HEK293 (cell line): ENCODE results near the gene PPP1R27.

Experiments used
- CTCF ChIA-PET: fragments of 350-600 bp; formaldehyde crosslinking; extraction: SDS; loops from one replicate; lab custom pipeline; 2021; ENCODE audit warnings: antibody characterized with exemption; lab: Yijun Ruan, JAX
- POLR2A ChIA-PET: fragments of 300-600 bp; formaldehyde crosslinking; extraction: SDS; loops from one replicate; lab custom pipeline; 2020; ENCODE audit warnings: antibody characterized with exemption, inconsistent platforms; lab: Yijun Ruan, JAX
- H3K27ac ChIP-seq: fragments of 200-500 bp; sonication (Bioruptor generic); 2 replicates; pipeline ENCODE4 v1.5.1; 2014; ENCODE audit warnings: low read depth, low read length, control low read depth, inconsistent platforms; ENCODE audit errors: extremely low read depth
- H3K36me3 ChIP-seq, 2 experiments: fragments of 200-500 bp in 1 of 2; sonication (Bioruptor generic) in 1 of 2; 1 replicate in 1 of 2; 2 replicates in 1 of 2; pipeline ENCODE4 v1.5.1; 2014 to 2017; ENCODE audit warnings: inconsistent platforms in 2 of 2, low read length in 2 of 2; ENCODE audit not compliant: control insufficient read depth in 2 of 2, insufficient read depth in 1 of 2
- H3K4me1 ChIP-seq: fragments of 200-500 bp; sonication (Bioruptor generic); 2 replicates; pipeline ENCODE4 v1.5.1; 2014; ENCODE audit warnings: mild to moderate bottlenecking, low read length, inconsistent platforms; ENCODE audit not compliant: control insufficient read depth, insufficient read depth
- H3K4me3 ChIP-seq: 2 replicates; pipeline ENCODE4 v1.5.1; 2011; ENCODE audit warnings: low read depth, mild to moderate bottlenecking, control low read depth, low read length, moderate library complexity
- H3K9me3 ChIP-seq: fragments of 200-500 bp; sonication (Bioruptor generic); 2 replicates; pipeline ENCODE4 v1.5.1; 2014; ENCODE audit warnings: low read depth, low read length, inconsistent platforms; ENCODE audit not compliant: control insufficient read depth, insufficient read depth
- ATF2 ChIP-seq: fragments of 450-650 bp; formaldehyde crosslinking; IDR thresholded peaks from 2 replicates; pipeline ENCODE4 v1.5.1; 2016; ENCODE audit warnings: missing biosample characterization, missing genetic modification characterization, low read depth
- ELK4 ChIP-seq: IDR thresholded peaks from 2 replicates; pipeline ENCODE4 v1.6.1; 2011; ENCODE audit warnings: mild to moderate bottlenecking, low read depth, low read length, borderline replicate concordance
- FEZF1 ChIP-seq: fragments of 450-650 bp; formaldehyde crosslinking; IDR thresholded peaks from 2 replicates; pipeline ENCODE4 v1.5.1; 2016; ENCODE audit warnings: missing biosample characterization, missing genetic modification characterization
- GLI4 ChIP-seq: fragments of 450-650 bp; formaldehyde crosslinking; IDR thresholded peaks from 2 replicates; pipeline ENCODE4 v1.5.1; 2016; ENCODE audit warnings: missing biosample characterization, missing genetic modification characterization
- MZF1 ChIP-seq: fragments of 450-650 bp; formaldehyde crosslinking; IDR thresholded peaks from 2 replicates; pipeline ENCODE4 v1.5.1; 2017; ENCODE audit warnings: missing biosample characterization, missing genetic modification characterization, borderline replicate concordance
- OSR2 ChIP-seq: fragments of 450-650 bp; formaldehyde crosslinking; IDR thresholded peaks from 2 replicates; pipeline ENCODE4 v1.5.1; 2016; ENCODE audit warnings: missing biosample characterization, missing genetic modification characterization
- SCRT1 ChIP-seq: fragments of 450-650 bp; formaldehyde crosslinking; IDR thresholded peaks from 2 replicates; pipeline ENCODE4 v1.5.1; 2016; ENCODE audit warnings: missing biosample characterization, missing genetic modification characterization, borderline replicate concordance
- TCF7L2 ChIP-seq: IDR thresholded peaks from 2 replicates; pipeline ENCODE4 v1.6.1; 2011; ENCODE audit warnings: low read depth, mild to moderate bottlenecking, inconsistent platforms, low read length, moderate library complexity, borderline replicate concordance
- YY1 ChIP-seq: fragments of 450-650 bp; formaldehyde crosslinking; IDR thresholded peaks from 2 replicates; pipeline ENCODE4 v1.5.1; 2018; ENCODE audit warnings: missing biosample characterization, missing genetic modification characterization
- ZFP41 ChIP-seq: fragments of 450-650 bp; formaldehyde crosslinking; IDR thresholded peaks from 2 replicates; pipeline ENCODE4 v1.5.1; 2016; ENCODE audit warnings: missing biosample characterization, missing genetic modification characterization, borderline replicate concordance
- ZNF112 ChIP-seq: fragments of 450-650 bp; formaldehyde crosslinking; IDR thresholded peaks from 2 replicates; pipeline ENCODE4 v1.5.0; 2017; ENCODE audit warnings: missing biosample characterization, missing genetic modification characterization
- ZNF114 ChIP-seq: fragments of 450-650 bp; formaldehyde crosslinking; IDR thresholded peaks from 2 replicates; pipeline ENCODE4 v1.5.0; 2017; ENCODE audit warnings: missing biosample characterization, missing genetic modification characterization
- ZNF133 ChIP-seq: fragments of 450-650 bp; formaldehyde crosslinking; IDR thresholded peaks from 2 replicates; pipeline ENCODE4 v1.5.1; 2016; ENCODE audit warnings: missing biosample characterization, missing genetic modification characterization
- ZNF140 ChIP-seq: fragments of 450-650 bp; formaldehyde crosslinking; IDR thresholded peaks from 2 replicates; pipeline ENCODE4 v1.5.1; 2016; ENCODE audit warnings: missing biosample characterization, missing genetic modification characterization
- ZNF155 ChIP-seq: fragments of 450-650 bp; formaldehyde crosslinking; IDR thresholded peaks from 2 replicates; pipeline ENCODE4 v1.5.1; 2016; ENCODE audit warnings: missing biosample characterization, missing genetic modification characterization
- ZNF175 ChIP-seq: fragments of 450-650 bp; formaldehyde crosslinking; IDR thresholded peaks from 2 replicates; pipeline ENCODE4 v1.5.1; 2016; ENCODE audit warnings: missing biosample characterization, missing genetic modification characterization
- ZNF18 ChIP-seq: fragments of 450-650 bp; formaldehyde crosslinking; IDR thresholded peaks from 2 replicates; pipeline ENCODE4 v1.5.1; 2016; ENCODE audit warnings: missing biosample characterization, missing genetic modification characterization
- ZNF302 ChIP-seq: fragments of 450-650 bp; formaldehyde crosslinking; IDR thresholded peaks from 2 replicates; pipeline ENCODE4 v1.5.1; 2016; ENCODE audit warnings: missing biosample characterization, missing genetic modification characterization, low read depth
- ZNF335 ChIP-seq: fragments of 450-650 bp; formaldehyde crosslinking; conservative IDR thresholded peaks from 2 replicates; pipeline ENCODE4 v1.5.1; 2016; ENCODE audit warnings: missing biosample characterization, missing genetic modification characterization
- ZNF341 ChIP-seq: fragments of 450-650 bp; formaldehyde crosslinking; IDR thresholded peaks from 2 replicates; pipeline ENCODE4; 2016; ENCODE audit warnings: low read depth, missing biosample characterization, missing genetic modification characterization
- ZNF473 ChIP-seq: fragments of 450-650 bp; formaldehyde crosslinking; IDR thresholded peaks from 2 replicates; pipeline ENCODE4 v1.5.1; 2017; ENCODE audit warnings: missing biosample characterization, missing genetic modification characterization
- ZNF645 ChIP-seq: fragments of 450-650 bp; formaldehyde crosslinking; IDR thresholded peaks from 2 replicates; pipeline ENCODE4; 2016; ENCODE audit warnings: missing biosample characterization, missing genetic modification characterization
- ZNF654 ChIP-seq: fragments of 450-650 bp; formaldehyde crosslinking; IDR thresholded peaks from 2 replicates; pipeline ENCODE4 v1.5.1; 2016; ENCODE audit warnings: low read depth, missing biosample characterization, missing genetic modification characterization
- ZNF843 ChIP-seq: fragments of 450-650 bp; formaldehyde crosslinking; IDR thresholded peaks from 2 replicates; pipeline ENCODE4 v1.5.1; 2016; ENCODE audit warnings: missing biosample characterization, missing genetic modification characterization
- TF ChIP-seq, protein P1 (sequence below): fragments of 450-650 bp; formaldehyde crosslinking; IDR thresholded peaks from 2 replicates; pipeline ENCODE4 v1.5.1; 2016; ENCODE audit warnings: missing biosample characterization, missing genetic modification characterization
- TF ChIP-seq, protein P2 (sequence below): fragments of 450-650 bp; formaldehyde crosslinking; IDR thresholded peaks from 2 replicates; pipeline ENCODE4 v1.5.1; 2017; ENCODE audit warnings: missing biosample characterization, missing genetic modification characterization

Gene PPP1R27

DNA sequence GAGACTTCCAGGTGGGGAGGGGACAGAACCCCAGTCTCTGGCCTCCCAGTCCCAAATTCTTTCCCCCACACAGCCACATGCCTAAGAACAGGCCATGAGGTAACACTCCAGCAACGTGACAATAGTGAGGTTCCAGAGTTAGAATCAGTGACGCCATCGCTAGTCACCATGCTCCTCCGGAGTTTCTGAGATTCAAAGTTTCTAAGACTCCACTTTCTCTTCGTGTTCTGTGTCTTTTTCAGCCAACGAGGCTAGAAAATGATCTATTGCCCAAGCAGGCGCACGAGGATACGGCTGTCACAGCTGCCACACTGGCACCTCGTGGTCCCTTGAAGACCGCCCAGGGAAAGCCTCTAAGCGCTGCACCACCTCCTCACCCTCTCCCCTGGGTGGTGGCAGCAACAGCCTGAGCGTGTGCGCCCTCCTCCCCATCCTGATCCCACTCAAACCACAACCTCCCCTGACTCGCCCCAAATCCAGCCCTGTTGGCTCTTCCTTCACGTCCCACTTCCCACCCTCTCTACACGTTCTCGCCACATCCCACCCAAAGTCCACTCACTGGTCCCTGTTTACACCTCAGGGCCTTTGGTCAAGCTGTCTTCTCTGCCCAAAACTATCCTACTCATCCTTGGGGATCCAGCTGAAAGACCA is 2.8 kb downstream of the PPP1R27 start (continued):
- no peak for TF ChIP-seq ZFP41 (tag by site-specific recombination)
- TF ChIP-seq ZNF645 (tag by site-specific recombination): no peak
- no peak for TF ChIP-seq ZNF155 (tag by site-specific recombination)
- TF ChIP-seq OSR2: no peak
- TF ChIP-seq, protein P1, sequence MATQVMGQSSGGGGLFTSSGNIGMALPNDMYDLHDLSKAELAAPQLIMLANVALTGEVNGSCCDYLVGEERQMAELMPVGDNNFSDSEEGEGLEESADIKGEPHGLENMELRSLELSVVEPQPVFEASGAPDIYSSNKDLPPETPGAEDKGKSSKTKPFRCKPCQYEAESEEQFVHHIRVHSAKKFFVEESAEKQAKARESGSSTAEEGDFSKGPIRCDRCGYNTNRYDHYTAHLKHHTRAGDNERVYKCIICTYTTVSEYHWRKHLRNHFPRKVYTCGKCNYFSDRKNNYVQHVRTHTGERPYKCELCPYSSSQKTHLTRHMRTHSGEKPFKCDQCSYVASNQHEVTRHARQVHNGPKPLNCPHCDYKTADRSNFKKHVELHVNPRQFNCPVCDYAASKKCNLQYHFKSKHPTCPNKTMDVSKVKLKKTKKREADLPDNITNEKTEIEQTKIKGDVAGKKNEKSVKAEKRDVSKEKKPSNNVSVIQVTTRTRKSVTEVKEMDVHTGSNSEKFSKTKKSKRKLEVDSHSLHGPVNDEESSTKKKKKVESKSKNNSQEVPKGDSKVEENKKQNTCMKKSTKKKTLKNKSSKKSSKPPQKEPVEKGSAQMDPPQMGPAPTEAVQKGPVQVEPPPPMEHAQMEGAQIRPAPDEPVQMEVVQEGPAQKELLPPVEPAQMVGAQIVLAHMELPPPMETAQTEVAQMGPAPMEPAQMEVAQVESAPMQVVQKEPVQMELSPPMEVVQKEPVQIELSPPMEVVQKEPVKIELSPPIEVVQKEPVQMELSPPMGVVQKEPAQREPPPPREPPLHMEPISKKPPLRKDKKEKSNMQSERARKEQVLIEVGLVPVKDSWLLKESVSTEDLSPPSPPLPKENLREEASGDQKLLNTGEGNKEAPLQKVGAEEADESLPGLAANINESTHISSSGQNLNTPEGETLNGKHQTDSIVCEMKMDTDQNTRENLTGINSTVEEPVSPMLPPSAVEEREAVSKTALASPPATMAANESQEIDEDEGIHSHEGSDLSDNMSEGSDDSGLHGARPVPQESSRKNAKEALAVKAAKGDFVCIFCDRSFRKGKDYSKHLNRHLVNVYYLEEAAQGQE (tag by site-specific recombination): no peak
- no peak for TF ChIP-seq ZNF473 (tag by site-specific recombination)
- no peak for TF ChIP-seq ELK4
- no peak for TF ChIP-seq MZF1 (tag by site-specific recombination)
- TF ChIP-seq ZNF112 (tag by site-specific recombination): no peak
- 0 out of 2 replicates have a peak, but pooled peaks have one; percentile 9 for TF ChIP-seq SCRT1 (tag by site-specific recombination)
- TF ChIP-seq ZNF654: no peak
- no peak for TF ChIP-seq FEZF1 (tag by site-specific recombination)
- no peak for TF ChIP-seq TCF7L2
- no peak for TF ChIP-seq GLI4 (tag by site-specific recombination)
- TF ChIP-seq ZNF175: no peak
- TF ChIP-seq ZNF114 (tag by site-specific recombination): no peak
- no peak for TF ChIP-seq ZNF133 (tag by site-specific recombination)

DNA sequence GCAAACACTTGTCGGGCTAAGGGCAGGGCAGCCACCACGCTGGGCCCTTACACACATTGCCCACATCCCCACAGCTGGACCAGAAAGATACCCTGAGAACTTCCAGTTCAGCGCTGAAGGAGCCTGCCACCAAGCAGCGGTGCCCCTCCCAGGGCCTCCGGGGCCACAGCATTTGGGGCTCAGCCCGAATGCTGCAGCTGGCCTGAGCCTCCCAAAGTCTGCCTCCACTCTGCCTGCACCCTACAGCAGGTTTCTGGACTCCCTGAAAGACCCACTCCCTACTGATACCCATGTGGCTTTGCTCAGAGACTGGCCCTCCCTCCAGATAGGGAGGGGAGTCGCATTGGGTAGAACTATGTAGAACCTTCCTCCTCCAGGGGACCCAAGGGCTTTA is 3.3 kb downstream of the PPP1R27 start:
- POLR2A ChIA-PET: no interaction called here
- TF ChIP-seq ZNF341 (tag by site-specific recombination) (peak; percentile 22), ZNF18 (no peak), ZNF302 (tag by site-specific recombination) (no peak), ZNF140 (no peak), ATF2 (tag by site-specific recombination) (no peak), ZNF843 (no peak), YY1 (tag by site-specific recombination) (no peak), ZNF335 (tag by site-specific recombination) (peak; percentile 67)
- TF ChIP-seq, protein P2, sequence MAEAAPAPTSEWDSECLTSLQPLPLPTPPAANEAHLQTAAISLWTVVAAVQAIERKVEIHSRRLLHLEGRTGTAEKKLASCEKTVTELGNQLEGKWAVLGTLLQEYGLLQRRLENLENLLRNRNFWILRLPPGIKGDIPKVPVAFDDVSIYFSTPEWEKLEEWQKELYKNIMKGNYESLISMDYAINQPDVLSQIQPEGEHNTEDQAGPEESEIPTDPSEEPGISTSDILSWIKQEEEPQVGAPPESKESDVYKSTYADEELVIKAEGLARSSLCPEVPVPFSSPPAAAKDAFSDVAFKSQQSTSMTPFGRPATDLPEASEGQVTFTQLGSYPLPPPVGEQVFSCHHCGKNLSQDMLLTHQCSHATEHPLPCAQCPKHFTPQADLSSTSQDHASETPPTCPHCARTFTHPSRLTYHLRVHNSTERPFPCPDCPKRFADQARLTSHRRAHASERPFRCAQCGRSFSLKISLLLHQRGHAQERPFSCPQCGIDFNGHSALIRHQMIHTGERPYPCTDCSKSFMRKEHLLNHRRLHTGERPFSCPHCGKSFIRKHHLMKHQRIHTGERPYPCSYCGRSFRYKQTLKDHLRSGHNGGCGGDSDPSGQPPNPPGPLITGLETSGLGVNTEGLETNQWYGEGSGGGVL (tag by site-specific recombination): peak; percentile 57
- H3K4me1 ChIP-seq: no peaks in the 10 kb centered on the region
- peaks cover 0 to 4% of the 10 kb centered on the region in 2 experiments; a peak in 2 of 3 replicates for H3K36me3 ChIP-seq
- H3K27ac ChIP-seq: no peak overlapping the region
- H3K4me3 ChIP-seq: no peak overlapping the region
- no peaks in the 10 kb centered on the region for H3K9me3 ChIP-seq
- CTCF ChIA-PET: no interaction called here
